ENCODE data around the gene CD300C.
"Not testable (repeated sequence)": the region's sequence is repeated elsewhere in the genome, so short reads cannot be mapped to it uniquely, and the experiment has no call there.

Gene CD300C

GRCh38 chr17:74561586-74561985 is 15.7 kb upstream of the CD300C start:
- TF ChIP-seq, protein P1, sequence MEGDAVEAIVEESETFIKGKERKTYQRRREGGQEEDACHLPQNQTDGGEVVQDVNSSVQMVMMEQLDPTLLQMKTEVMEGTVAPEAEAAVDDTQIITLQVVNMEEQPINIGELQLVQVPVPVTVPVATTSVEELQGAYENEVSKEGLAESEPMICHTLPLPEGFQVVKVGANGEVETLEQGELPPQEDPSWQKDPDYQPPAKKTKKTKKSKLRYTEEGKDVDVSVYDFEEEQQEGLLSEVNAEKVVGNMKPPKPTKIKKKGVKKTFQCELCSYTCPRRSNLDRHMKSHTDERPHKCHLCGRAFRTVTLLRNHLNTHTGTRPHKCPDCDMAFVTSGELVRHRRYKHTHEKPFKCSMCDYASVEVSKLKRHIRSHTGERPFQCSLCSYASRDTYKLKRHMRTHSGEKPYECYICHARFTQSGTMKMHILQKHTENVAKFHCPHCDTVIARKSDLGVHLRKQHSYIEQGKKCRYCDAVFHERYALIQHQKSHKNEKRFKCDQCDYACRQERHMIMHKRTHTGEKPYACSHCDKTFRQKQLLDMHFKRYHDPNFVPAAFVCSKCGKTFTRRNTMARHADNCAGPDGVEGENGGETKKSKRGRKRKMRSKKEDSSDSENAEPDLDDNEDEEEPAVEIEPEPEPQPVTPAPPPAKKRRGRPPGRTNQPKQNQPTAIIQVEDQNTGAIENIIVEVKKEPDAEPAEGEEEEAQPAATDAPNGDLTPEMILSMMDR (IDR thresholded peaks at IDR 0.05; ENCODE audit: low read depth, low read length), result no peak

DNA sequence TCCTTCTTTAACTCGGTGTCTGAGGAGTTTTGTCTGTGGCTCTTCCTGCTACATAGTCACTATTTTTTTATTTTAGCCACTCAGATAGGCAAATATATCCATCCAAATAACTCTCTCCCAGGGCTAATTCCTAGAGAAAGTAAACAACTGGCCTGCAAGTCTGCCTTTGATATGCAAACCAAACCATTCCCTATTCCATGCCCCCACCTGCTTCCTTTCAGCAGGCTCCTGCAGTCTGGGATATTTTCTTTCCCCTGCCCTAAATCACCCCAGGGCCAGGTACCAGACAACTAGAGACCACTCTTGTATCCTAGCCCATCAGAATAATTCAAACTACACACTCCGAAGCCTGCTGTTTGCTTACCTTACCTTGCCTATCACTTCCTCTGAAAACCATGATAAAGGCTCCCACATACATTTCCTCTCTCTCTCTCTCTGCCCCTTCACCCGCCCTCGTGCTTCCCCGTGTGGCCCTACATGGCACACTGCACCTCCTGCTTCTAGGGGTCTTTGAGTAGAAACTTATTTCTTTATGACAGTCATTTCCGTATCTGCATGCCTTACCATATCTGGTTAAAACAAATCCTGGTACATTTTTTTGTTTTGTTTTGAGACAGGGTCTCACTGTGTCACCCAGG is 13.1 kb upstream of the CD300C start:
- no peak overlapping the region for H3K4me3 ChIP-seq (ENCODE audit: low read depth, low read length)
- TF ChIP-seq, protein P1 (IDR thresholded peaks at IDR 0.05; ENCODE audit: low read depth, low read length), result no peak

More at GRCh38 chr17:74561586-74561985, 15.7 kb upstream of the CD300C start:
- no peak overlapping the region for H3K4me3 ChIP-seq (ENCODE audit: low read depth, low read length)

- H3K4me3 ChIP-seq (ENCODE audit: low read depth, low read length), result not testable (repeated sequence)
Observed at GRCh38 chr17:74558402-74558801, 12.5 kb upstream of the CD300C start.

DNA sequence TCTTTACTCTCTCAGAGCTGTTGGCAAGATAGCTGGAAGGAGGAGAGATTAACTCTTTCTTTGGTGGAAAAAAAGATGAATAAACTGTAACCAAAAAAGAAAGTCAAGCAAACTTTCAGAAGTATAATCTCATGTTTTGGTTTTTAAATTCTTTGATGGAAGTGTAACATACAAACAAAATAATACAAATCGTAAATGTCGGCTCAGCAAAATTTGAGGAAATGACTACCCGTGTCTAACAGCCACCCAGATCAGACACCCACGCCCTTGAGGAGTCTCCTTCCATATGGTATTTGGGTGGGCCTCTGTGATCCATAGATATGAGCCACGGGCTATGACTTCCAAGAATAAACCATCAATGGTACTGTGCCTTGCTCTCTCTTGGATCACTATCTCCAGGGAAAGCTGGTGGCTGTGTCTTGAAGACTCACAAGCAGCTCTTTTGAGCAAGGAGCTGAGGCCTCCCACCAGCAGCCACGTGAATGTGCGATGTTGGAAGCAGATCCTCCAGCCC is 9.6 kb upstream of the CD300C start:
- TF ChIP-seq, protein P1 (IDR thresholded peaks at IDR 0.05; ENCODE audit: low read depth, low read length), result no peak
- H3K4me3 ChIP-seq (ENCODE audit: low read depth, low read length), result no peak overlapping the region

DNA sequence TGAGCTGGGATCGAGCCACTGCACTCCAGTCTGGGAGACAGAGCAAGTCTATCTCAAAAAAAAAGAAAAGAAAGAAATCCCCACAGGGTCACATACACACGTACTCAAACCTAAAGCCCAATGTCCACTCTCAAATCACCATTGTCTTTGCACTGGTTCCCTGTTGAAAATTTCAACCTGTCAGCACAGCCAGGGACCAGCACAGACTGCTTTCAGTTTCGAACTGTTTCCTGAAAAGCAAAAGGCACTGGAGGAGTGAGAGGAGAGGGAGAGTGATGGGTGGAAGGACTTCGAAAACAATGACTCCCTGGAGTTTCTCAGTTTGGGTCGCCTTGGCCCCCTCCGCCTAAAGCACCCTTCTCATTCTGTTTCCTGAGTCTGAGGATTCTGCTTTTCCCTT is 9.0 kb upstream of the CD300C start:
- TF ChIP-seq, protein P1 (IDR thresholded peaks at IDR 0.05; ENCODE audit: low read depth, low read length), result no peak
- H3K4me3 ChIP-seq (ENCODE audit: low read depth, low read length), result no peak overlapping the region

- no peak overlapping the region for H3K4me3 ChIP-seq (ENCODE audit: low read depth, low read length)
- TF ChIP-seq, protein P1 (IDR thresholded peaks at IDR 0.05; ENCODE audit: low read depth, low read length), result no peak
Observed at GRCh38 chr17:74552037-74552436, 6.1 kb upstream of the CD300C start.

DNA sequence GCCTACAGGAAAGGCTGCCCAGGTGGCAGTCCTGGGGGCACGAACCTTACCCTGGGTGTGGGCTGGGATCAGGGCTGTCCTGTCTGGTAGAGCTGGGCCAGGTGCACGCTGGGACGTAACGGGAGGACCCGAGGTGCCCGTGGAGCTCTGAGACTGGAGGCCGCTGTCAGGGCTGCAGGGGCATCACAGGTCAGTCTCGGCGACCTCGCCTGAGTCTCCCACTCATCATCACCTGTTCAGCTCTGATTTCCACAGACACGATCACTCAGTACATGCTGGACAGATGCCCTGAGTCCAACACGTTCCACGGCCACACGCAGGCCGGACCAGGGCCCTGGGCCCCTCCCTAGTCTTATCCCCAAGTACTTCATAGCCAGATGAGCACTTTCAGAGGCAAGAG is 4.7 kb upstream of the CD300C start:
- TF ChIP-seq, protein P1 (IDR thresholded peaks at IDR 0.05; ENCODE audit: low read depth, low read length), result no peak

GRCh38 chr17:74549343-74549742 is 3.4 kb upstream of the CD300C start:
- H3K4me3 ChIP-seq (ENCODE audit: low read depth, low read length), result no peak overlapping the region
- TF ChIP-seq, protein P1 (IDR thresholded peaks at IDR 0.05; ENCODE audit: low read depth, low read length), result no peak

More for the DNA sequence above, 4.7 kb upstream of the CD300C start:
- no peak overlapping the region for H3K4me3 ChIP-seq (ENCODE audit: low read depth, low read length)
